ENCODE measurements around the gene CCDC110. TPM values are rescaled to one million over a fixed set of nuclear protein-coding genes. Genes with fewer than 3 reads are reported as not detected.

The CCDC110 gene
- total and polyA plus RNA-seq, 2 of the 13 experiments (the other 11 are each of a cell fraction or from before 2014, with no cell fraction given), result not detected

DNA sequence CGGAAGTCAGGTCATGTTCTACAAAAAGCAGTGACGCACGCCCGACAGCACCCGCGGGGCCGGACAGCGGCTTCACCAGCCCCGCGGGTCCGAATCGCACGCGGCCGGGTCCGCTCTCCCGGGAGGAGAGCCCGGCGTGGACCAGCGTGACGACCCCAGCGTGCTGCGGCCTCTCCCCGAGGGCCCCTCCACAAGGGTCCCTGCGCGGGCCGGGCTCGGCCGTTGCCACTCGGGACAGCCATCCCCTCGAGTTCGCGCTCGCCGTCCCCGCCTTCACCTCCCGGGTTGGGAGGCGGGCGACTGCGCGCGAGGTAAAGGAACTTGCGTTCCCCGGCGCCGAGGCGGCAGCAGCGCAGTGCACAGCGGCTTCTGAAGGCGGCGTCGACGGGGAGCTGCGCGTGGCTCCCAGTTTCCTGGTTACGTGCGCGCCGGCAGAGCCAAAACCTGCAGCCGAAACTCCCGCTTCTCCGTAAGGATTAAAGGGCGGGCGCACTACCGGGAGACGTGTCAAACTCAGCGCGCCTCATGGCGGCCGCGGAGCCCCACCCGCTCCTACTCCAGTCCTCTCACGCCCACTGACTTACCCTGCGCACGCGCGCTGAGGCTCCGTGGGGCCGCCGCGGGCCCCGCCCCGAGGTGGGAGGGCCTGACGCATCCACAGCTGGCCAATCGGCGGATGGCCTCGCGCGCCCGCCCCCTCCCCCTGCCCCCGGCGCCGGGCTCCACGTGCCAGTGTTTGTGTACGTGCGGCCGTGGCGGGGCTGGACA is 75.4 kb downstream of the CCDC110 start (continued):
- TF ChIP-seq, protein P1, sequence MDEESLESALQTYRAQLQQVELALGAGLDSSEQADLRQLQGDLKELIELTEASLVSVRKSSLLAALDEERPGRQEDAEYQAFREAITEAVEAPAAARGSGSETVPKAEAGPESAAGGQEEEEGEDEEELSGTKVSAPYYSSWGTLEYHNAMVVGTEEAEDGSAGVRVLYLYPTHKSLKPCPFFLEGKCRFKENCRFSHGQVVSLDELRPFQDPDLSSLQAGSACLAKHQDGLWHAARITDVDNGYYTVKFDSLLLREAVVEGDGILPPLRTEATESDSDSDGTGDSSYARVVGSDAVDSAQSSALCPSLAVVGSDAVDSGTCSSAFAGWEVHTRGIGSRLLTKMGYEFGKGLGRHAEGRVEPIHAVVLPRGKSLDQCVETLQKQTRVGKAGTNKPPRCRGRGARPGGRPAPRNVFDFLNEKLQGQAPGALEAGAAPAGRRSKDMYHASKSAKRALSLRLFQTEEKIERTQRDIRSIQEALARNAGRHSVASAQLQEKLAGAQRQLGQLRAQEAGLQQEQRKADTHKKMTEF (CRISPR knock-in tag; IDR thresholded peaks at IDR 0.05), result peak; percentile 95
- TF ChIP-seq ZNF607 (CRISPR knock-in tag; IDR thresholded peaks at IDR 0.05; ENCODE audit: borderline replicate concordance), result peak; percentile 99
- TF ChIP-seq ZEB1 (IDR thresholded peaks at IDR 0.05; ENCODE audit: insufficient replicate concordance, low read depth), result no peak
- no peak for TF ChIP-seq ATF1 (CRISPR knock-in tag; IDR thresholded peaks at IDR 0.05)
- TF ChIP-seq STAG1 (CRISPR knock-in tag; IDR thresholded peaks at IDR 0.05), result peak; percentile 27
- TF ChIP-seq HOXD1 (CRISPR knock-in tag; IDR thresholded peaks at IDR 0.05), result peak; percentile 81; the same call in 1 of the 2 replicates
- TF ChIP-seq NFE2 (CRISPR knock-in tag; IDR thresholded peaks at IDR 0.05), result no peak
- peak; percentile 96 for TF ChIP-seq ZNF713 (CRISPR knock-in tag; IDR thresholded peaks at IDR 0.05)
- TF ChIP-seq SETDB1 (CRISPR knock-in tag; IDR thresholded peaks at IDR 0.05; ENCODE audit: borderline replicate concordance), result no peak; the same call in 1 of the 2 replicates
- no peak for TF ChIP-seq ZC3H4 (CRISPR knock-in tag; IDR thresholded peaks at IDR 0.05; ENCODE audit: borderline replicate concordance)
- 0 out of 4 replicates have a peak, but pooled peaks of 1 of the 2 experiments have one; percentile 13 for TF ChIP-seq NR2F1 (CRISPR knock-in tag; IDR thresholded peaks at IDR 0.05)
- peak; percentile 82 for TF ChIP-seq KMT2A (CRISPR knock-in tag; IDR thresholded peaks at IDR 0.05)
- TF ChIP-seq, protein P2, sequence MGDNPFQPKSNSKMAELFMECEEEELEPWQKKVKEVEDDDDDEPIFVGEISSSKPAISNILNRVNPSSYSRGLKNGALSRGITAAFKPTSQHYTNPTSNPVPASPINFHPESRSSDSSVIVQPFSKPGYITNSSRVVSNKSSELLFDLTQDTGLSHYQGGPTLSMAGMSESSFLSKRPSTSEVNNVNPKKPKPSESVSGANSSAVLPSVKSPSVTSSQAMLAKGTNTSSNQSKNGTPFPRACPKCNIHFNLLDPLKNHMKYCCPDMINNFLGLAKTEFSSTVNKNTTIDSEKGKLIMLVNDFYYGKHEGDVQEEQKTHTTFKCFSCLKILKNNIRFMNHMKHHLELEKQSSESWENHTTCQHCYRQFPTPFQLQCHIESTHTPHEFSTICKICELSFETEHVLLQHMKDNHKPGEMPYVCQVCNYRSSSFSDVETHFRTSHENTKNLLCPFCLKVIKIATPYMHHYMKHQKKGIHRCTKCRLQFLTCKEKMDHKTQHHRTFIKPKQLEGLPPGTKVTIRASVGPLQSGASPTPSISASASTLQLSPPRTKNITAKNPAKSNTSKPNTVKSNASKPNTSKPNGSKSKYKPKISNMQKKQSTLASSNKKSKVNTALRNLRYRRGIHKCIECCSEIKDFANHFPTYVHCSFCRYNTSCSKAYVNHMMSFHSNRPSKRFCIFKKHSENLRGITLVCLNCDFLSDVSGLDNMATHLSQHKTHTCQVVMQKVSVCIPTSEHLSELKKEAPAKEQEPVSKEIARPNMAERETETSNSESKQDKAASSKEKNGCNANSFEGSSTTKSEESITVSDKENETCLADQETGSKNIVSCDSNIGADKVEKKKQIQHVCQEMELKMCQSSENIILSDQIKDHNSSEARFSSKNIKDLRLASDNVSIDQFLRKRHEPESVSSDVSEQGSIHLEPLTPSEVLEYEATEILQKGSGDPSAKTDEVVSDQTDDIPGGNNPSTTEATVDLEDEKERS (CRISPR knock-in tag; IDR thresholded peaks at IDR 0.05), result peak; percentile 75
- peak; percentile 85; the same call in 1 of the 2 replicates for TF ChIP-seq TP53 (CRISPR knock-in tag; conservative IDR thresholded peaks at IDR 0.05)
- TF ChIP-seq TAF1 (CRISPR knock-in tag; IDR thresholded peaks at IDR 0.05), result 0 out of 2 replicates have a peak, but pooled peaks have one; percentile 20
- TF ChIP-seq BHLHE40 (IDR thresholded peaks at IDR 0.05; ENCODE audit: low read length), result peak; percentile 95
- no peak for TF ChIP-seq NFRKB (IDR thresholded peaks at IDR 0.05)
- TF ChIP-seq KLF9 (CRISPR knock-in tag; IDR thresholded peaks at IDR 0.05; ENCODE audit: low read depth), result peak; percentile 34
- no peak for TF ChIP-seq MED8 (CRISPR knock-in tag; IDR thresholded peaks at IDR 0.05; ENCODE audit: insufficient replicate concordance)
- no peak for TF ChIP-seq RBAK (CRISPR knock-in tag; IDR thresholded peaks at IDR 0.05)
- no peak for TF ChIP-seq ZNF850 (CRISPR knock-in tag; conservative IDR thresholded peaks at IDR 0.05)
- TF ChIP-seq, protein P3, sequence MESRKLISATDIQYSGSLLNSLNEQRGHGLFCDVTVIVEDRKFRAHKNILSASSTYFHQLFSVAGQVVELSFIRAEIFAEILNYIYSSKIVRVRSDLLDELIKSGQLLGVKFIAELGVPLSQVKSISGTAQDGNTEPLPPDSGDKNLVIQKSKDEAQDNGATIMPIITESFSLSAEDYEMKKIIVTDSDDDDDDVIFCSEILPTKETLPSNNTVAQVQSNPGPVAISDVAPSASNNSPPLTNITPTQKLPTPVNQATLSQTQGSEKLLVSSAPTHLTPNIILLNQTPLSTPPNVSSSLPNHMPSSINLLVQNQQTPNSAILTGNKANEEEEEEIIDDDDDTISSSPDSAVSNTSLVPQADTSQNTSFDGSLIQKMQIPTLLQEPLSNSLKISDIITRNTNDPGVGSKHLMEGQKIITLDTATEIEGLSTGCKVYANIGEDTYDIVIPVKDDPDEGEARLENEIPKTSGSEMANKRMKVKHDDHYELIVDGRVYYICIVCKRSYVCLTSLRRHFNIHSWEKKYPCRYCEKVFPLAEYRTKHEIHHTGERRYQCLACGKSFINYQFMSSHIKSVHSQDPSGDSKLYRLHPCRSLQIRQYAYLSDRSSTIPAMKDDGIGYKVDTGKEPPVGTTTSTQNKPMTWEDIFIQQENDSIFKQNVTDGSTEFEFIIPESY (CRISPR knock-in tag; IDR thresholded peaks at IDR 0.05), result no peak
- no peak; the same call in none of the 2 replicates for TF ChIP-seq SALL2 (CRISPR knock-in tag; IDR thresholded peaks at IDR 0.05)
- no peak; the same call in 1 of the 2 replicates for TF ChIP-seq NFKBIZ (CRISPR knock-in tag; IDR thresholded peaks at IDR 0.05)
- 0 out of 2 replicates have a peak, but pooled peaks have one; percentile 51 for TF ChIP-seq MIXL1 (CRISPR knock-in tag; IDR thresholded peaks at IDR 0.05)
